ENCODE data around the gene HSPA1B. TPM values are rescaled to one million over a fixed set of nuclear protein-coding genes. Genes with fewer than 3 reads are reported as not detected.
"Not testable (repeated sequence)": the region's sequence is repeated elsewhere in the genome, so short reads cannot be mapped to it uniquely, and the experiment has no call there.

HSPA1B gene
- total and polyA plus RNA-seq, 2 experiments from 2014 or later = 88.8 to 184 TPM

DNA sequence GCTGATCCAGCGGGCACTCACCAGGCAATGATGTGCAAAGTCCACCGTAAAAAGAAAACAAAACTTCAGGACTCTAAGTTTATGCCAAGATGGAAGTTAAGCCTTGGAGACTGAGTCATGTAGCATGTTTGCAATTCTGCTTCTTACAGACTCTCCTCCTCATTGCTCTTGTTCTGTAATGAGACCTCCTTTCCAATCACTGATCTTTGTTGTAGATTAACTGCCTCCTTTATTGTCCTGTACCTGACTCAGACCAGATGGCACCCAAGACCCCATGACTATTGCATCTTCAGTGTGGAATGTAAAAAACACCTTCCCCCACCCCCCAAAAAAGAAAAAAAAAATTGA lies 23.9 kb downstream of the HSPA1B start:
- Histone ChIP-seq H3K4me3 (no peak overlapping the region), H3K27ac (no peak overlapping the region), H3K36me3 (no peaks in the 10 kb centered on the region), H3K9me3 (ENCODE audit: low read depth) (no peaks in the 10 kb centered on the region), H3K4me1 (ENCODE audit: low read depth) (no peaks in the 10 kb centered on the region), H3K27me3 (no peaks in the 10 kb centered on the region)
- TF ChIP-seq CTCF (IDR thresholded peaks at IDR 0.05; ENCODE audit: low read depth, low read length) = no peak
- no peak for DNase-seq (ENCODE audit: low read depth in 1 of 2, low spot score in 1 of 2)

- H3K4me3 ChIP-seq; H3K9me3 ChIP-seq (ENCODE audit: low read depth); H3K4me1 ChIP-seq (ENCODE audit: low read depth); DNase-seq (ENCODE audit: low read depth in 1 of 2, low spot score in 1 of 2); H3K27me3 ChIP-seq; H3K27ac ChIP-seq; H3K36me3 ChIP-seq: not testable (repeated sequence)
These were observed 24.6 kb downstream of the HSPA1B start for GRCh38 chr6:31851980-31852718.

DNA sequence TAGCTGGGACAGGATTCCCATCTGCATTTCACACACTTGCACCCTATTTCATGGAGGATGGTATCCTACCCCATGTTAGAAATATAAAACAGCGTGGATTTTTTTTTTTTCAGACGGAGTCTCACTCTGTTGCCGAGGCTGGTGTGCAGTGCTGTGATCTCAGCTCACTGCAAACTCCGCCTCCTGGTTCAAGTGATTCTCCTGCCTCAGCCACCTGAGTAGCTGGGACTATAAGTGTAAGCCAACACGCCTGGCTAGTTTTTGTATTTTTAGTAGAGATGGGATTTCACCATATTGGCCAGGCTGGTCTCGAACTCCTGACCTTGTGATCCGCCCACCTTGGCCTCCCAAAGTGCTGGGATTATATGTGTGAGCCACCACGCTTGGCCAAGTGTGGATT lies 30.2 kb downstream of the HSPA1B start:
- H3K4me3 ChIP-seq; H3K27ac ChIP-seq; H3K9me3 ChIP-seq (ENCODE audit: low read depth); H3K4me1 ChIP-seq (ENCODE audit: low read depth); DNase-seq (ENCODE audit: low read depth in 1 of 2, low spot score in 1 of 2); H3K27me3 ChIP-seq; H3K36me3 ChIP-seq: not testable (repeated sequence)

GRCh38 chr6:31858707-31859106 lies 31.2 kb downstream of the HSPA1B start:
- H3K4me3 ChIP-seq = no peak overlapping the region
- DNase-seq (ENCODE audit: low read depth in 1 of 2, low spot score in 1 of 2) = no peak
- H3K27ac ChIP-seq = no peak overlapping the region
- H3K4me1 ChIP-seq (ENCODE audit: low read depth) = peaks cover 5% of the 10 kb centered on the region
- no peaks in the 10 kb centered on the region for H3K27me3 ChIP-seq
- no peaks in the 10 kb centered on the region for H3K9me3 ChIP-seq (ENCODE audit: low read depth)
- TF ChIP-seq CTCF (IDR thresholded peaks at IDR 0.05; ENCODE audit: low read depth, low read length) = no peak
- peaks cover 9% of the 10 kb centered on the region for H3K36me3 ChIP-seq

GRCh38 chr6:31859923-31860322 lies 32.4 kb downstream of the HSPA1B start:
- Histone ChIP-seq H3K9me3 (ENCODE audit: low read depth) (no peaks in the 10 kb centered on the region), H3K4me3 (no peak overlapping the region), H3K4me1 (ENCODE audit: low read depth) (peaks cover 5% of the 10 kb centered on the region), H3K27ac (no peak overlapping the region), H3K27me3 (no peaks in the 10 kb centered on the region), H3K36me3 (peaks cover 9% of the 10 kb centered on the region)
- DNase-seq (ENCODE audit: low read depth in 1 of 2, low spot score in 1 of 2) = no peak
- no peak for TF ChIP-seq CTCF (IDR thresholded peaks at IDR 0.05; ENCODE audit: low read depth, low read length)

DNA sequence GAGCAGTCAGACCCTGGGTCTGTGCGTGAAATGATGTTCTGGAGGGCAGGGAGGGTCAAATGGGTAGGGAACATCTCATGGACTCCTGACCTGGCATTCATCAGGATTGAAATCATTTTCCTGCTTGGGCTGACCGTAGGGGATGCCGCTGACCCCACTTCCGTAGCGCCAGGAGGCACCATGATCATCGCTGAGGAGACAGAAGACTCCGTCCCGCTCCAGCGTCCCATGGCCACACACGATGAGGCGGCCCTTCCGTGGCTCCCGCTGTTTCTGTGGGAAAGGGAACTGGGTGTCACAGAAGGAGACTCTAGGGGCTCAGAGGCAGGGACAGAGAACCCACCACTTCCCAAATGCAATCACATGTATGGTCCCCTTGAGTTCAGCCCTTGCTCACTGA lies 32.8 kb downstream of the HSPA1B start:
- DNase-seq (ENCODE audit: low read depth in 1 of 2, low spot score in 1 of 2) = no peak
- Histone ChIP-seq H3K27ac (no peak overlapping the region), H3K4me1 (ENCODE audit: low read depth) (peaks cover 5% of the 10 kb centered on the region), H3K27me3 (no peaks in the 10 kb centered on the region), H3K9me3 (ENCODE audit: low read depth) (no peaks in the 10 kb centered on the region), H3K36me3 (peaks cover 9% of the 10 kb centered on the region), H3K4me3 (no peak overlapping the region)
- TF ChIP-seq CTCF (IDR thresholded peaks at IDR 0.05; ENCODE audit: low read depth, low read length) = no peak

Data from cardiac muscle cell (in vitro differentiated cells and primary cell).